Stomach (tissue), 9 donors: ENCODE data around the gene SLC13A5. TPM values are rescaled to one million over a fixed set of nuclear protein-coding genes. Genes with fewer than 3 reads are reported as not detected.

Experiments used
- DNase-seq, 2 donors: peaks; one replicate each; pipeline versions ENCODE4 v3.0.0 to v3.0.0-alpha.2; 2013 to 2019
- H3K27ac ChIP-seq, 5 donors: fragments of 200-600 bp in 4 of 5; sonication (generic) in 4 of 5; one replicate each; pipeline ENCODE4 v1.5.1; 2013 to 2019; ENCODE audit warnings: mild to moderate bottlenecking in 1 of 5, moderate library complexity in 1 of 5
- H3K27me3 ChIP-seq, 3 donors: fragments of 200-600 bp; sonication (generic); one replicate each; pipeline ENCODE4 v1.5.1; 2017 to 2019; ENCODE audit warnings: mixed run types in 1 of 3
- H3K36me3 ChIP-seq, 4 donors: fragments of 200-600 bp; sonication (generic); 1 replicate in 3 of 4; 2 replicates in 1 of 4; pipeline ENCODE4 v1.5.1; 2016 to 2019
- H3K4me1 ChIP-seq, 4 donors: fragments of 200-600 bp; sonication (generic); one replicate each; pipeline ENCODE4 v1.5.1; 2016 to 2019
- H3K4me3 ChIP-seq, 4 donors: fragments of 200-600 bp; sonication (generic) in 3 of 4; one replicate each; pipeline ENCODE4 v1.5.1; 2016 to 2019; ENCODE audit warnings: mild to moderate bottlenecking in 1 of 4
- H3K9me3 ChIP-seq, 4 donors: fragments of 200-600 bp; sonication (generic); one replicate each; pipeline ENCODE4 v1.5.1; 2016 to 2019
- EP300 ChIP-seq: sonication (generic); formaldehyde crosslinking; IDR thresholded peaks from one replicate; pipeline ENCODE4 v1.6.1; 2017; ENCODE audit warnings: antibody characterized with exemption
- POLR2A ChIP-seq, 4 donors: fragments of 450-650 bp; IDR thresholded peaks; one replicate each; pipeline ENCODE4 v1.6.1; 2016; ENCODE audit warnings: antibody characterized with exemption in 4 of 4, control low read depth in 2 of 4, mild to moderate bottlenecking in 1 of 4, moderate library complexity in 1 of 4
- POLR2AphosphoS5 ChIP-seq, 3 donors: sonication (generic); formaldehyde crosslinking; IDR thresholded peaks; one replicate each; pipeline ENCODE4 v1.6.1; 2016; ENCODE audit warnings: antibody characterized with exemption in 3 of 3
- WGBS, 5 donors: extraction: QIAGEN DNeasy Blood & Tissue Kit in 3 of 5; methylation state at CpG; one replicate each; pipeline versions ENCODE4 v1.1.5 to v1.1.7; 2013 to 2018; 5-methylcytosine and 5-hydroxymethylcytosine counted together
- intact Hi-C: fragments of 100-400 bp; cut with DNase I; formaldehyde crosslinking; loops from one replicate; pipeline ENCODE4 v1.15.1; 2023; ENCODE audit warnings: low total_unique reads
- polyA plus RNA-seq, 3 donors: library from polyadenylated mRNA; stranded (reverse); fragments of 200-250 nt; gene quantifications; one replicate each; pipeline ENCODE4 v1.2.3, GENCODE V29; 2013
- total RNA-seq, 5 donors: library from RNA; depleted of rRNA; stranded (reverse); fragments of >200 nt; gene quantifications; one replicate each; pipeline versions ENCODE4 v1.1.0 to v1.2.3, GENCODE V29; 2014 to 2016
- TF ChIP-seq, protein P1 (sequence below), 7 experiments: fragments of 450-650 bp in 4 of 7; fragments of 200-600 bp in 3 of 7; sonication (generic) in 3 of 7; IDR thresholded peaks; one replicate each; pipeline ENCODE4 v1.5.1; 2016 to 2019; ENCODE audit warnings: antibody characterized with exemption in 7 of 7, control low read depth in 2 of 7, mild to moderate bottlenecking in 1 of 7
- donor health status: healthy with polysubstance abuse.
- donor health status: Bipolar disorder and iron deficiency.
- donor health status: healthy.

Gene SLC13A5
- total and polyA plus RNA-seq, 8 donors: 3.1 TPM; not detected in 7

DNA sequence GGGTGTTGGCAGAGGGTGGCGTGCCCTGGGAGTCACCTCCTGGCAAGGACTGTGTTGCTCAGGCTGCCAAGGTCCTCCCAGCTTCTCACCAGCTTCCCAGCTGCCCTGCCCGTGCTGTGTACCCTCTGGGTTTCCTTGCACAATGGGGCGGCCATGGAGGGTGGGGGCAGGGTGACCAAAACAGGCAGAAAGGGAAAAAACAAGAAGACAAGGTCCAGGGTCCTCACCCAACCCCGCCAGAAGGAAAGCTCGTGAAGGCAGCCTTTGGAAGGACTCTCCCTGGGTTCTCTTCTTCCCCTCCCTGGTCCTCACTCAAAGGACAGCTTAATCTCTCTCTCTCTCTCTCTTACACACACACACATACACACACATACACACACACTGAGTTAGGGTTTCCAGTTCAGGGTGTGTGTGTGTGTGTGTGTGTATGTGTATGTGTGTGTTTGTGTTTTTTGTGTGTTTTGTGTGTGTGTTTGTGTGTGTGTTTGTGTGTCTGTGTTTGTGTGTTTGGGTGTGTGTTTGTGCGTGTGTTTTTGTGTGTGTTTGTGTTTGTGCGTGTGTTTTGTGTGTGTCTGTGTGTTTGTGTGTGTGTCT lies 2.0 kb downstream of the SLC13A5 start:
- TF ChIP-seq, protein P1, sequence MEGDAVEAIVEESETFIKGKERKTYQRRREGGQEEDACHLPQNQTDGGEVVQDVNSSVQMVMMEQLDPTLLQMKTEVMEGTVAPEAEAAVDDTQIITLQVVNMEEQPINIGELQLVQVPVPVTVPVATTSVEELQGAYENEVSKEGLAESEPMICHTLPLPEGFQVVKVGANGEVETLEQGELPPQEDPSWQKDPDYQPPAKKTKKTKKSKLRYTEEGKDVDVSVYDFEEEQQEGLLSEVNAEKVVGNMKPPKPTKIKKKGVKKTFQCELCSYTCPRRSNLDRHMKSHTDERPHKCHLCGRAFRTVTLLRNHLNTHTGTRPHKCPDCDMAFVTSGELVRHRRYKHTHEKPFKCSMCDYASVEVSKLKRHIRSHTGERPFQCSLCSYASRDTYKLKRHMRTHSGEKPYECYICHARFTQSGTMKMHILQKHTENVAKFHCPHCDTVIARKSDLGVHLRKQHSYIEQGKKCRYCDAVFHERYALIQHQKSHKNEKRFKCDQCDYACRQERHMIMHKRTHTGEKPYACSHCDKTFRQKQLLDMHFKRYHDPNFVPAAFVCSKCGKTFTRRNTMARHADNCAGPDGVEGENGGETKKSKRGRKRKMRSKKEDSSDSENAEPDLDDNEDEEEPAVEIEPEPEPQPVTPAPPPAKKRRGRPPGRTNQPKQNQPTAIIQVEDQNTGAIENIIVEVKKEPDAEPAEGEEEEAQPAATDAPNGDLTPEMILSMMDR (IDR thresholded peaks at IDR 0.05): no peak
- no peak for TF ChIP-seq POLR2A (IDR thresholded peaks at IDR 0.05)
- H3K4me3 ChIP-seq: no peak overlapping the region
- H3K9me3 ChIP-seq: peaks cover 0 to 17% (median 9%) of the 10 kb centered on the region in 4 donors
- peak in 1 of 2 donors; percentile 49 for DNase-seq
- H3K4me1 ChIP-seq: peaks cover 12 to 25% (median 23%) of the 10 kb centered on the region in 4 donors
- peaks cover 0 to 87% (median 27%) of the 10 kb centered on the region in 3 donors for H3K27me3 ChIP-seq
- WGBS, 5 donors: 46 to 55% (median 52%) methylated on average over 7 of the region's 7 CpGs
- H3K27ac ChIP-seq: no peak overlapping the region
- intact Hi-C loops: no loop called here
- H3K36me3 ChIP-seq: no peaks in the 10 kb centered on the region

DNA sequence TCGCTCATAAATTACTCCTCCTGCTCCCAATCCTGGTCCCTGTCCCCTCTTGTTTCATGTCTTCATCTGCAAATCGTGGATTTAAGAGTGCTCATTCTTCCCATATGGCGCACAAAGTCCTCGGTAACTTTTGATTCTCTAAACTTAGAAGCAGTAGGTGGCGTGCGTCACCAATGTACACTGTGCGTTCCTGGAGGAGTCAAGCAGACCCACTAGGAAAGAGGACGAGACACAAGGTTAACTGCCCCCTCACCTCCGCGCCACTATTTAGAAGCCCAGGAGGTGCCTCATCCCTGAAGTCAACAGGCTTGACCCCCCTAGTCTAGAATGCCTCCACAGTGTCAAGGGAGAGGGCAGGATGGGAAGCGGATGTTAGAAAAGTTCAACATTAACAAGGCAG lies 2.9 kb downstream of the SLC13A5 start:
- Histone ChIP-seq H3K4me1 (peaks cover 12 to 25% (median 23%) of the 10 kb centered on the region in 4 donors), H3K27ac (no peak overlapping the region), H3K27me3 (peaks cover 0 to 93% (median 27%) of the 10 kb centered on the region in 3 donors), H3K9me3 (peaks cover 0 to 17% (median 9%) of the 10 kb centered on the region in 4 donors), H3K36me3 (no peaks in the 10 kb centered on the region), H3K4me3 (no peak overlapping the region)
- WGBS, 5 donors: 68 to 87% (median 80%) methylated on average over 11 of the region's 11 CpGs
- intact Hi-C loops: no loop called here
- no peak for DNase-seq
- TF ChIP-seq POLR2AphosphoS5 (IDR thresholded peaks at IDR 0.05) (no peak), POLR2A (IDR thresholded peaks at IDR 0.05) (no peak), EP300 (no peak)
- TF ChIP-seq, protein P1 (IDR thresholded peaks at IDR 0.05): no peak

DNA sequence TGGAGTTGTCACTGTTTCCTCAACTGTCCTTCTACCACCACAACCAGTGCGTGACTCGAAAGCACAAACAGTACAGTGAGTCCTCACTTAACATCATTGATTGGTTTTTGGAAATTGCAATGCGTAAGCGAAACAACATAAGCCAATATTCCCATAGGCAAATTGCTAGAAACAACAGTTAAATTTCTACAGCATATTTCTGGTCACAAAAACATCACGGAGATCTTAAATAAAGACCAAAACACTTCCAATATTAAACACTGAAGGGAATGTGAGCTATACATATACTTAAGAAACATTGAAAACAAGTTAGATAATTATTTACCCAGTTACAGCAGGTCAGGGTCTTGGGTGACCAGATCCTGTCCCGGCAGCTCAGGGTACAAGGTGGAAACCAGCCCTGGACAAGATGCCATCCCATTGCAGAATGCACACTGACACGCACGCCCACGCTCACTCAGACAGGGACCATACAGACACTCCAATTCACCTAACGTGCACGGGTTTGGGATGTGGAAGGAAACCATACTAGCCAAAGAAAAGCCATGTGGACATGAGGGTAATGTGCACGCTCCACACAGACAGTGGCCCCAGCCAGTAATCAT lies 4.7 kb downstream of the SLC13A5 start:
- intact Hi-C loops: no loop called here
- no peak overlapping the region for H3K4me3 ChIP-seq
- H3K36me3 ChIP-seq: no peaks in the 10 kb centered on the region
- H3K27me3 ChIP-seq: peaks cover 0 to 91% (median 16%) of the 10 kb centered on the region in 3 donors
- DNase-seq: peak in 1 of 2 donors; percentile 22
- H3K27ac ChIP-seq: no peak overlapping the region
- peaks cover 7 to 19% (median 17%) of the 10 kb centered on the region in 4 donors for H3K4me1 ChIP-seq
- H3K9me3 ChIP-seq: peaks cover 0 to under 1% (median 0%) of the 10 kb centered on the region in 4 donors
- 74 to 93% (median 86%) methylated on average over 12 of the region's 12 CpGs for WGBS, 5 donors
- TF ChIP-seq POLR2A (IDR thresholded peaks at IDR 0.05) (no peak), EP300 (no peak), POLR2AphosphoS5 (IDR thresholded peaks at IDR 0.05) (no peak)
- TF ChIP-seq, protein P1 (IDR thresholded peaks at IDR 0.05): no peak

DNA sequence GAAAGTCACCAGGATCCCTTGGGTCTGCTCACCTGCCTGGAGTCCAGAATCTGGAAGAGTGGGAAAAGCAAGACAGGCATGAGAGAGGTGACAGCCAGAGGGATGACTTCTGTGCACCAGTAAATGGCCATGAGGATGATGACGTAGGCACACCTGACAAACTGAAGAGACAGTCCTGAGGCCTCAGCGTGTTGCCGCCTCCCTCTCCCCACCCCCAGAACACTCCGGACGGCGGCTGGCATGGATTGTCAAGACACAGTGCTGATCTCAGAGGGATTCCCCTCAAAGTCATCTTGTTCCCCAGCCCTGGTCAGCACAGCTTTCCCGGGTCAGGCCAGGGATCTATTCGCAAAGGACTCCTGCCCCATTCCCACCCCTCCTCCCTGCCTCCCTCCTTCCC lies 6.2 kb downstream of the SLC13A5 start:
- Histone ChIP-seq H3K27ac (no peak overlapping the region), H3K4me1 (peaks cover 0 to 5% (median 2%) of the 10 kb centered on the region in 4 donors), H3K36me3 (no peaks in the 10 kb centered on the region), H3K9me3 (no peaks in the 10 kb centered on the region), H3K27me3 (peaks cover 0 to 91% (median 2%) of the 10 kb centered on the region in 3 donors), H3K4me3 (no peak overlapping the region)
- TF ChIP-seq, protein P1 (IDR thresholded peaks at IDR 0.05): no peak
- no peak for TF ChIP-seq POLR2A (IDR thresholded peaks at IDR 0.05)
- TF ChIP-seq POLR2AphosphoS5 (IDR thresholded peaks at IDR 0.05): no peak
- no peak for TF ChIP-seq EP300
- WGBS, 5 donors: 77 to 82% (median 78%) methylated on average over 8 of the region's 8 CpGs
- intact Hi-C loops: no loop called here
- no peak for DNase-seq
